HepG2 (cell line): ENCODE data around the gene PDCD2L. TPM values are rescaled to one million over a fixed set of nuclear protein-coding genes. Genes with fewer than 3 reads are reported as not detected.

ENCODE experiments used
- ATAC-seq: fragments of 200-7000 bp; cut with Tn5 transposase; 3 replicates; pipeline ENCODE4 v1.9.1; 2020; ENCODE audit warnings: mild to moderate bottlenecking, moderate library complexity
- BruUV-seq: library from RNA; stranded (reverse); fragments of 400-500 nt; replicated peaks from 2 replicates; lab custom pipeline; 2021; lab: Mats Ljungman, UMichigan
- CTCF ChIA-PET: fragments of 300-600 bp; formaldehyde crosslinking; extraction: SDS; loops from one replicate; lab custom pipeline; 2021; ENCODE audit warnings: low total read pairs, inconsistent platforms, low intra/inter-chr PET ratio; lab: Yijun Ruan, JAX
- POLR2A ChIA-PET: fragments of 350-600 bp; sonication (Branson Sonifier 250); formaldehyde crosslinking; loops from one replicate; lab custom pipeline; 2020; ENCODE audit warnings: antibody characterized with exemption, inconsistent platforms; lab: Yijun Ruan, JAX
- DNase-seq: peaks from one replicate; pipeline ENCODE4 v3.0.0-alpha.2; 2015; ENCODE audit warnings: low spot score
- FAIRE-seq: peaks from 3 replicates; lab custom pipeline; 2011; peaks lifted over from hg19 to GRCh38; lab: Jason Lieb, UNC
- H2AFZ ChIP-seq: one replicate; pipeline ENCODE4 v1.6.1; 2011; ENCODE audit warnings: low read length, inconsistent platforms
- H3K27ac ChIP-seq: fragments of 300-600 bp; 3 replicates; pipeline ENCODE4 v1.8.0; 2011; ENCODE audit warnings: mixed run types, mild to moderate bottlenecking, mixed read lengths, low read length, inconsistent platforms; ENCODE audit not compliant: insufficient read depth; ENCODE audit errors: extremely low read length
- H3K27me3 ChIP-seq, 2 experiments: fragments of 200-600 bp in 1 of 2; 2 replicates in 1 of 2; 3 replicates in 1 of 2; pipeline versions ENCODE4 v1.6.0 to v1.8.0; 2011; ENCODE audit warnings: low read length in 2 of 2, mild to moderate bottlenecking in 2 of 2, moderate library complexity in 2 of 2, inconsistent platforms in 1 of 2; ENCODE audit not compliant: insufficient read depth in 2 of 2, control insufficient read depth in 1 of 2
- H3K36me3 ChIP-seq, 2 experiments: fragments of 200-600 bp in 1 of 2; replicated peaks in 1 of 2; 2 replicates in 1 of 2; 3 replicates in 1 of 2; pipeline versions ENCODE4 v1.5.1 to v1.8.0; 2011; ENCODE audit warnings: low read length in 2 of 2, inconsistent platforms in 1 of 2; ENCODE audit not compliant: insufficient read depth in 2 of 2, control insufficient read depth in 1 of 2
- H3K4me1 ChIP-seq: 2 replicates; pipeline ENCODE4 v1.5.1; 2012; ENCODE audit warnings: low read length, inconsistent platforms; ENCODE audit not compliant: insufficient read depth
- H3K4me2 ChIP-seq: 2 replicates; pipeline ENCODE4 v1.6.0; 2011; ENCODE audit warnings: low read depth, low read length, inconsistent platforms
- H3K4me3 ChIP-seq, 3 experiments: fragments of 200-600 bp in 1 of 3; sonication (generic), shearing (Covaris generic) in 1 of 3; replicated peaks in 1 of 3; 2 replicates each; pipeline ENCODE4 v1.5.1; 2011 to 2016; ENCODE audit warnings: low read length in 3 of 3, inconsistent platforms in 2 of 3, low read depth in 2 of 3, mild to moderate bottlenecking in 2 of 3, control low read depth in 1 of 3, mixed read lengths in 1 of 3; ENCODE audit not compliant: insufficient read depth in 1 of 3
- H3K79me2 ChIP-seq: one replicate; pipeline ENCODE4 v1.6.1; 2011; ENCODE audit warnings: low read length, inconsistent platforms; ENCODE audit not compliant: insufficient read depth
- H3K9ac ChIP-seq: 2 replicates; pipeline ENCODE4 v1.6.0; 2011; ENCODE audit warnings: mild to moderate bottlenecking, low read depth, low read length, inconsistent platforms; ENCODE audit not compliant: insufficient read depth
- H3K9me3 ChIP-seq: 2 replicates; pipeline ENCODE4 v1.5.1; 2012; ENCODE audit warnings: mild to moderate bottlenecking, low read length
- H4K20me1 ChIP-seq: 2 replicates; pipeline ENCODE4 v1.6.0; 2011; ENCODE audit warnings: inconsistent platforms, mild to moderate bottlenecking, low read length, moderate library complexity; ENCODE audit not compliant: insufficient read depth
- WGBS: methylation state at CpG from one replicate; pipeline ENCODE4 v1.1.6; 2017; ENCODE audit warnings: low lambda C conversion rate; 5-methylcytosine and 5-hydroxymethylcytosine counted together
- in situ Hi-C: cut with HindIII; loops from 2 replicates; pipeline ENCODE4 v1.10.0; 2017; ENCODE audit warnings: low pct_unique_long_range_greater_than_20kb; ENCODE audit not compliant: extremely low pct_ligation_motif_present
- intact Hi-C: fragments of 100-400 bp; cut with micrococcal nuclease; formaldehyde crosslinking; loops from one replicate; pipeline ENCODE4 v1.10.0; 2022; ENCODE audit not compliant: unreplicated experiment
- polyA plus RNA-seq, 8 experiments: library from polyadenylated mRNA; depleted of rRNA in 3 of 8; stranded (reverse) in 7 of 8; unstranded in 1 of 8; fragments of >200 nt; fragmentation: Illumina TruSeq in 4 of 8; extraction: Trizol in 4 of 8; gene quantifications; 2 replicates each; pipeline versions ENCODE4 v1.2.1 to v1.2.3, GENCODE V29; 2011 to 2016; ENCODE audit warnings: low read depth in 4 of 8, missing spikeins in 1 of 8, mixed read lengths in 1 of 8; ENCODE audit not compliant: insufficient read depth in 1 of 8
- total RNA-seq, 5 experiments: library from RNA; depleted of rRNA; stranded (reverse); fragments of >200 nt; fragmentation: Illumina TruSeq; extraction: Trizol; gene quantifications; 2 replicates each; pipeline ENCODE4 v1.2.3, GENCODE V29; 2016; ENCODE audit warnings: low read depth in 1 of 5
- TF ChIP-seq, protein P1 (sequence below): IDR thresholded peaks from 2 replicates; pipeline ENCODE4 v1.6.1; 2016; ENCODE audit warnings: mild to moderate bottlenecking
- TF ChIP-seq, protein P2 (sequence below): sonication (generic); formaldehyde crosslinking; IDR thresholded peaks from 2 replicates; pipeline ENCODE4 v1.4.0; 2020; ENCODE audit warnings: missing genetic modification reagents, borderline replicate concordance

The PDCD2L gene
- total and polyA plus RNA-seq, 2 of the 13 experiments (the other 11 are each of a cell fraction or from before 2014, with no cell fraction given), result 29.3 to 35.2 TPM

DNA sequence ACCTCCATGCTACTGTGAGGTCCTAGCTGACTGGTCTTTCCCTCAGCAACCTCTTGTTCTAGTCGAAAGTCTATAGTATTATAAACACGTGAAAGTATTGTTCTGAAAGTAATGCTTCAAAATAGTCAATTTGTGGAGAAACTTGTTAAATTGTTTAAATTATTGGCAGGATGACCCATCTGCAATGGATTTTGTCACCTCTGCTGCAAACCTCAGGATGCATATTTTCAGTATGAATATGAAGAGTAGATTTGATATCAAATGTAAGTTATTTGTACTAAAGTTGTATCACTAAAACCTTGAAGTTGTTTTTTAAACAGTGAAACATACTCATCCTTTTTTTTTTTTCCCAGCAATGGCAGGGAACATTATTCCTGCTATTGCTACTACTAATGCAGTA is 49.9 kb downstream of the PDCD2L start:
- no TSS peak for BruUV-seq
- CTCF ChIA-PET, result no interaction called here

More for the DNA sequence above, 49.9 kb downstream of the PDCD2L start:
- no peak overlapping the region for H3K4me2 ChIP-seq
- TF ChIP-seq, protein P1, sequence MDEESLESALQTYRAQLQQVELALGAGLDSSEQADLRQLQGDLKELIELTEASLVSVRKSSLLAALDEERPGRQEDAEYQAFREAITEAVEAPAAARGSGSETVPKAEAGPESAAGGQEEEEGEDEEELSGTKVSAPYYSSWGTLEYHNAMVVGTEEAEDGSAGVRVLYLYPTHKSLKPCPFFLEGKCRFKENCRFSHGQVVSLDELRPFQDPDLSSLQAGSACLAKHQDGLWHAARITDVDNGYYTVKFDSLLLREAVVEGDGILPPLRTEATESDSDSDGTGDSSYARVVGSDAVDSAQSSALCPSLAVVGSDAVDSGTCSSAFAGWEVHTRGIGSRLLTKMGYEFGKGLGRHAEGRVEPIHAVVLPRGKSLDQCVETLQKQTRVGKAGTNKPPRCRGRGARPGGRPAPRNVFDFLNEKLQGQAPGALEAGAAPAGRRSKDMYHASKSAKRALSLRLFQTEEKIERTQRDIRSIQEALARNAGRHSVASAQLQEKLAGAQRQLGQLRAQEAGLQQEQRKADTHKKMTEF (CRISPR knock-in tag), result no peak
- TF ChIP-seq, protein P2, sequence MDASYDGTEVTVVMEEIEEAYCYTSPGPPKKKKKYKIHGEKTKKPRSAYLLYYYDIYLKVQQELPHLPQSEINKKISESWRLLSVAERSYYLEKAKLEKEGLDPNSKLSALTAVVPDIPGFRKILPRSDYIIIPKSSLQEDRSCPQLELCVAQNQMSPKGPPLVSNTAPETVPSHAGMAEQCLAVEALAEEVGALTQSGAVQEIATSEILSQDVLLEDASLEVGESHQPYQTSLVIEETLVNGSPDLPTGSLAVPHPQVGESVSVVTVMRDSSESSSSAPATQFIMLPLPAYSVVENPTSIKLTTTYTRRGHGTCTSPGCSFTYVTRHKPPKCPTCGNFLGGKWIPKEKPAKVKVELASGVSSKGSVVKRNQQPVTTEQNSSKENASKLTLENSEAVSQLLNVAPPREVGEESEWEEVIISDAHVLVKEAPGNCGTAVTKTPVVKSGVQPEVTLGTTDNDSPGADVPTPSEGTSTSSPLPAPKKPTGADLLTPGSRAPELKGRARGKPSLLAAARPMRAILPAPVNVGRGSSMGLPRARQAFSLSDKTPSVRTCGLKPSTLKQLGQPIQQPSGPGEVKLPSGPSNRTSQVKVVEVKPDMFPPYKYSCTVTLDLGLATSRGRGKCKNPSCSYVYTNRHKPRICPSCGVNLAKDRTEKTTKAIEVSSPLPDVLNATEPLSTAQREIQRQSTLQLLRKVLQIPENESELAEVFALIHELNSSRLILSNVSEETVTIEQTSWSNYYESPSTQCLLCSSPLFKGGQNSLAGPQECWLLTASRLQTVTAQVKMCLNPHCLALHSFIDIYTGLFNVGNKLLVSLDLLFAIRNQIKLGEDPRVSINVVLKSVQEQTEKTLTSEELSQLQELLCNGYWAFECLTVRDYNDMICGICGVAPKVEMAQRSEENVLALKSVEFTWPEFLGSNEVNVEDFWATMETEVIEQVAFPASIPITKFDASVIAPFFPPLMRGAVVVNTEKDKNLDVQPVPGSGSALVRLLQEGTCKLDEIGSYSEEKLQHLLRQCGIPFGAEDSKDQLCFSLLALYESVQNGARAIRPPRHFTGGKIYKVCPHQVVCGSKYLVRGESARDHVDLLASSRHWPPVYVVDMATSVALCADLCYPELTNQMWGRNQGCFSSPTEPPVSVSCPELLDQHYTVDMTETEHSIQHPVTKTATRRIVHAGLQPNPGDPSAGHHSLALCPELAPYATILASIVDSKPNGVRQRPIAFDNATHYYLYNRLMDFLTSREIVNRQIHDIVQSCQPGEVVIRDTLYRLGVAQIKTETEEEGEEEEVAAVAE, result no peak
- H3K79me2 ChIP-seq, result peaks cover 3% of the 10 kb centered on the region
- H3K9me3 ChIP-seq, result no peaks in the 10 kb centered on the region
- no peaks in the 10 kb centered on the region for H3K4me1 ChIP-seq
- H3K9ac ChIP-seq, result no peak overlapping the region
- POLR2A ChIA-PET, result no interaction called here
- WGBS, result 100% methylated on average over 2 of the region's 2 CpGs
- intact Hi-C loops, result no loop called here
- in situ Hi-C loops, result no loop called here
- ATAC-seq (no peak), FAIRE-seq (no peak), DNase-seq (no peak)
- no peaks in the 10 kb centered on the region for H4K20me1 ChIP-seq
- H2AFZ ChIP-seq, result no peak overlapping the region
- no peak overlapping the region for H3K4me3 ChIP-seq
- no peaks in the 10 kb centered on the region for H3K27me3 ChIP-seq
- H3K36me3 ChIP-seq, result peaks cover 17 to 65% of the 10 kb centered on the region in 2 experiments
- no peak overlapping the region for H3K27ac ChIP-seq
